ENCODE results near the gene ODF2L.

The ODF2L gene

DNA sequence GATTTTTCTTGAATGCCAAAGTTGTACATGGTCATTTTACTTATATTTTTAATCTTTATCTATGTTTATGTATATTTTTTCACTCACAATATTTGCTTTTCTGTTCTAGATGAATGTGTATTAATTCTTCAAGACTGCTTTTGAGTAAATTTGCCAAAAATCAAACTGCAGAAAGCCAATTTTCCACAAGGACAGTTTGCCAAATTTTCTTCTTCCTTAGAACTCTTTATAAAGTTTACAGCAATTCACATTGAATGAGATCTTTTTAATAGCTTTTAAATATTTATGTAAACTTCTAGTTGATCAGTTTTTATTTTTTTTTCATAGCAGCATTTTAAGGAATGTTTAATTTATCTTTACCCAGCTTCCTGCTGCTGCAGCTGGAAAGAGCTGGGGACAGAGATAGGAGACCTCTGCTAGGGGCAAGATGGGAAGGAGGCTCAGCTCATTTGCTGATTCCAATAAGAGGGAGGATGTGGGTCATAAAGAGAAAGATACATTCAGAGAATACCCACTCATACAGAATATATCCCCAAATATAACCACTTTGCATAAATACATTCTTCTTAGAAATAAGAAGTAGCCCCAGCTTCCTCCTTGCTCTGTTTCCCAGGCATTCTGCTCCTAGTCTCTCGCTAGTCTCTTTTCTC, 93.0 kb downstream of the ODF2L start:
- Histone ChIP-seq H3K27ac (no peak overlapping the region), H3K27me3 (ENCODE audit: insufficient read depth, low read depth, severe bottlenecking) (no peaks in the 10 kb centered on the region), H3K4me3 (ENCODE audit: low read depth, low read length) (no peak overlapping the region), H3K36me3 (no peaks in the 10 kb centered on the region), H3K9me3 (ENCODE audit: severe bottlenecking) (no peaks in the 10 kb centered on the region)
- no peak for DNase-seq
- TF ChIP-seq, protein P1, sequence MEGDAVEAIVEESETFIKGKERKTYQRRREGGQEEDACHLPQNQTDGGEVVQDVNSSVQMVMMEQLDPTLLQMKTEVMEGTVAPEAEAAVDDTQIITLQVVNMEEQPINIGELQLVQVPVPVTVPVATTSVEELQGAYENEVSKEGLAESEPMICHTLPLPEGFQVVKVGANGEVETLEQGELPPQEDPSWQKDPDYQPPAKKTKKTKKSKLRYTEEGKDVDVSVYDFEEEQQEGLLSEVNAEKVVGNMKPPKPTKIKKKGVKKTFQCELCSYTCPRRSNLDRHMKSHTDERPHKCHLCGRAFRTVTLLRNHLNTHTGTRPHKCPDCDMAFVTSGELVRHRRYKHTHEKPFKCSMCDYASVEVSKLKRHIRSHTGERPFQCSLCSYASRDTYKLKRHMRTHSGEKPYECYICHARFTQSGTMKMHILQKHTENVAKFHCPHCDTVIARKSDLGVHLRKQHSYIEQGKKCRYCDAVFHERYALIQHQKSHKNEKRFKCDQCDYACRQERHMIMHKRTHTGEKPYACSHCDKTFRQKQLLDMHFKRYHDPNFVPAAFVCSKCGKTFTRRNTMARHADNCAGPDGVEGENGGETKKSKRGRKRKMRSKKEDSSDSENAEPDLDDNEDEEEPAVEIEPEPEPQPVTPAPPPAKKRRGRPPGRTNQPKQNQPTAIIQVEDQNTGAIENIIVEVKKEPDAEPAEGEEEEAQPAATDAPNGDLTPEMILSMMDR (IDR thresholded peaks at IDR 0.05; ENCODE audit: low read depth, low read length) = no peak

Measured in WERI-Rb-1 (cell line).